CD14-positive monocyte (primary cell): Measurements from ENCODE around the gene PAPOLA. TPM values are rescaled to one million over a fixed set of nuclear protein-coding genes. Genes with fewer than 3 reads are reported as not detected.
A peak's percentile ranks its signal among the peaks of the same experiment; 100 is the strongest.

Experiments used
- DNase-seq, 3 donors: peaks; one replicate each; pipeline ENCODE4 v3.0.0-alpha.2; 2011 to 2022
- H2AFZ ChIP-seq: 2 replicates; pipeline ENCODE4 v1.6.0; 2012; ENCODE audit warnings: mild to moderate bottlenecking, low read depth, low read length, inconsistent platforms; ENCODE audit not compliant: insufficient read depth, poor library complexity, severe bottlenecking
- H3K27ac ChIP-seq, 2 donors: 1 replicate in 1 of 2; 2 replicates in 1 of 2; pipeline ENCODE4 v1.5.1; 2012 to 2013; ENCODE audit warnings: low read length in 2 of 2, control low read depth in 1 of 2, inconsistent platforms in 1 of 2, low read depth in 1 of 2, mild to moderate bottlenecking in 1 of 2
- H3K27me3 ChIP-seq, 2 donors: one replicate each; pipeline versions ENCODE4 v1.6.0 to v1.6.1; 2011 to 2013; ENCODE audit warnings: low read length in 2 of 2; ENCODE audit not compliant: control insufficient read depth in 2 of 2, insufficient read depth in 2 of 2
- H3K36me3 ChIP-seq, 2 donors: replicated peaks in 1 of 2; 1 replicate in 1 of 2; 2 replicates in 1 of 2; pipeline versions ENCODE4 v1.5.1 to v1.6.1; 2012 to 2013; ENCODE audit warnings: low read length in 2 of 2, control low read depth in 1 of 2, inconsistent platforms in 1 of 2, mild to moderate bottlenecking in 1 of 2; ENCODE audit not compliant: insufficient read depth in 2 of 2, control insufficient read depth in 1 of 2
- H3K4me1 ChIP-seq, 2 donors: 1 replicate in 1 of 2; 2 replicates in 1 of 2; pipeline versions ENCODE4 v1.5.1 to v1.6.1; 2012 to 2013; ENCODE audit warnings: low read length in 2 of 2, control low read depth in 1 of 2, inconsistent platforms in 1 of 2, mild to moderate bottlenecking in 1 of 2, moderate library complexity in 1 of 2; ENCODE audit not compliant: insufficient read depth in 2 of 2, control insufficient read depth in 1 of 2
- H3K4me2 ChIP-seq: replicated peaks from 2 replicates; pipeline ENCODE3; 2012; ENCODE audit warnings: low read length, moderate library complexity, mild to moderate bottlenecking; ENCODE audit not compliant: poor library complexity, severe bottlenecking; ENCODE audit errors: extremely low read depth
- H3K4me3 ChIP-seq, 3 experiments: fragments of 200-600 bp in 1 of 3; sonication (generic) in 1 of 3; replicated peaks in 1 of 3; 1 replicate in 2 of 3; 2 replicates in 1 of 3; pipeline ENCODE4 v1.5.1; 2011 to 2013; ENCODE audit warnings: low read length in 3 of 3, mild to moderate bottlenecking in 3 of 3, control low read depth in 2 of 3, low read depth in 2 of 3, inconsistent platforms in 1 of 3, moderate library complexity in 1 of 3
- H3K79me2 ChIP-seq: 2 replicates; pipeline ENCODE4 v1.6.0; 2012; ENCODE audit warnings: mild to moderate bottlenecking, control low read depth, inconsistent platforms, low read length, moderate library complexity; ENCODE audit not compliant: insufficient read depth
- H3K9ac ChIP-seq: 2 replicates; pipeline ENCODE4 v1.6.0; 2017; ENCODE audit warnings: low read length, mild to moderate bottlenecking; ENCODE audit not compliant: insufficient read depth, poor library complexity, severe bottlenecking
- H3K9me3 ChIP-seq, 2 donors: replicated peaks in 1 of 2; 1 replicate in 1 of 2; 2 replicates in 1 of 2; pipeline versions ENCODE4 v1.5.1 to v1.6.1; 2012 to 2013; ENCODE audit warnings: low read length in 2 of 2, control low read depth in 1 of 2; ENCODE audit not compliant: control insufficient read depth in 1 of 2, insufficient read depth in 1 of 2
- H4K20me1 ChIP-seq: 2 replicates; pipeline ENCODE4 v1.6.0; 2012; ENCODE audit warnings: mild to moderate bottlenecking, low read length, control low read depth, moderate library complexity; ENCODE audit not compliant: insufficient read depth
- H3K27ac Mint-ChIP-seq, 7 donors: one replicate each; pipeline ENCODE4 v1.8.0; 2020; ENCODE audit warnings: mild to moderate bottlenecking in 7 of 7, mixed read lengths in 7 of 7, moderate library complexity in 6 of 7, inconsistent platforms in 2 of 7
- H3K27me3 Mint-ChIP-seq, 3 donors: one replicate each; pipeline ENCODE4 v1.8.0; 2021 to 2022; ENCODE audit warnings: low read depth in 3 of 3, mild to moderate bottlenecking in 3 of 3, mixed read lengths in 3 of 3, moderate library complexity in 3 of 3, inconsistent platforms in 1 of 3
- H3K36me3 Mint-ChIP-seq, 2 donors: one replicate each; pipeline ENCODE4 v1.8.0; 2020; ENCODE audit warnings: mixed read lengths in 2 of 2, inconsistent platforms in 1 of 2, mild to moderate bottlenecking in 1 of 2
- H3K4me1 Mint-ChIP-seq: one replicate; pipeline ENCODE4 v1.8.0; 2020; ENCODE audit warnings: mild to moderate bottlenecking, mixed read lengths
- H3K4me3 Mint-ChIP-seq, 2 donors: one replicate each; pipeline ENCODE4 v1.8.0; 2020; ENCODE audit warnings: mild to moderate bottlenecking in 2 of 2, mixed read lengths in 2 of 2, moderate library complexity in 1 of 2
- H3K9me3 Mint-ChIP-seq, 7 donors: one replicate each; pipeline ENCODE4 v1.8.0; 2020 to 2022; ENCODE audit warnings: mixed read lengths in 7 of 7, mild to moderate bottlenecking in 6 of 7, moderate library complexity in 6 of 7, inconsistent platforms in 2 of 7
- CTCF ChIP-seq: fragments of 200-600 bp; IDR thresholded peaks from one replicate; pipeline ENCODE4 v1.8.0; 2022; ENCODE audit warnings: antibody characterized with exemption, mild to moderate bottlenecking
- WGBS: methylation state at CpG from one replicate; pipeline ENCODE4 v1.1.5; 2013; ENCODE audit warnings: missing lambda C conversion rate; ENCODE audit not compliant: insufficient coverage; 5-methylcytosine and 5-hydroxymethylcytosine counted together
- intact Hi-C, 2 donors: fragments of 100-400 bp; cut with micrococcal nuclease; formaldehyde crosslinking; loops; one replicate each; pipeline versions ENCODE4 v1.15.0 to v1.15.1; 2023
- polyA plus RNA-seq, 3 donors: library from polyadenylated mRNA; depleted of rRNA in 1 of 3; unstranded in 2 of 3; stranded (reverse) in 1 of 3; fragments of 300-500 nt in 2 of 3; fragments of >200 nt in 1 of 3; fragmentation: Illumina TruSeq in 2 of 3; gene quantifications; 1 replicate in 2 of 3; 2 replicates in 1 of 3; pipeline ENCODE4 v1.2.3, GENCODE V29; 2012 to 2021

Gene PAPOLA
- polyA plus RNA-seq, 3 donors, result 57.9 to 87.5 (median 80.3) TPM

- Mint-ChIP-seq H3K4me1 (peaks cover 35% of the 10 kb centered on the region), H3K27ac (no peak overlapping the region), H3K27me3 (peaks cover 2 to 12% (median 8%) of the 10 kb centered on the region in 3 donors), H3K9me3 (peaks cover 0 to 4% (median 3%) of the 10 kb centered on the region in 7 donors), H3K4me3 (no peak overlapping the region), H3K36me3 (no peaks in the 10 kb centered on the region)
- intact Hi-C loops, result no loop called here
- Histone ChIP-seq H4K20me1 (no peaks in the 10 kb centered on the region), H3K4me3 (no peak overlapping the region), H3K36me3 (no peaks in the 10 kb centered on the region), H3K27me3 (no peaks in the 10 kb centered on the region), H3K9ac (no peak overlapping the region), H3K79me2 (no peaks in the 10 kb centered on the region), H3K27ac (no peak overlapping the region), H3K4me2 (no peak overlapping the region), H2AFZ (no peak overlapping the region), H3K9me3 (no peaks in the 10 kb centered on the region), H3K4me1 (peaks cover 16 to 21% of the 10 kb centered on the region in 2 donors)
- DNase-seq, result no peak
- TF ChIP-seq CTCF, result no peak
- WGBS, result 85% methylated on average over 3 of the region's 3 CpGs
Observed at GRCh38 chr14:96494331-96494730, 7.9 kb upstream of the PAPOLA start.

- peaks cover 0 to 4% (median 3%) of the 10 kb centered on the region in 7 donors for H3K9me3 Mint-ChIP-seq
- no peak overlapping the region for H3K4me2 ChIP-seq
- H3K27ac ChIP-seq, result no peak overlapping the region
- H3K4me1 Mint-ChIP-seq, result peaks cover 44% of the 10 kb centered on the region
- no peaks in the 10 kb centered on the region for H3K9me3 ChIP-seq
- TF ChIP-seq CTCF, result no peak
- no peak overlapping the region for H3K4me3 ChIP-seq
- H2AFZ ChIP-seq, result no peak overlapping the region
- peaks cover 3% of the 10 kb centered on the region for H3K79me2 ChIP-seq
- H3K27me3 ChIP-seq, result no peaks in the 10 kb centered on the region
- no peak overlapping the region for H3K27ac Mint-ChIP-seq
- no peaks in the 10 kb centered on the region for H4K20me1 ChIP-seq
- intact Hi-C loops, result no loop called here
- 71% methylated on average over 1 of the region's 5 CpGs for WGBS
- peaks cover 2 to 12% (median 5%) of the 10 kb centered on the region in 3 donors for H3K27me3 Mint-ChIP-seq
- H3K4me1 ChIP-seq, result peaks cover 24 to 34% of the 10 kb centered on the region in 2 donors
- H3K4me3 Mint-ChIP-seq, result no peak overlapping the region
- H3K36me3 ChIP-seq, result no peaks in the 10 kb centered on the region
- no peaks in the 10 kb centered on the region for H3K36me3 Mint-ChIP-seq
- DNase-seq, result peak in 1 of 3 donors; percentile 20
- H3K9ac ChIP-seq, result no peak overlapping the region
Observed at GRCh38 chr14:96497087-96497486, 5.1 kb upstream of the PAPOLA start.
